IPS-18c (cell line): ENCODE data around the gene IFT172.
A peak's percentile ranks its signal among the peaks of the same experiment; 100 is the strongest.
"Not testable (repeated sequence)": the region's sequence is repeated elsewhere in the genome, so short reads cannot be mapped to it uniquely, and the experiment has no call there.

Experiments
- H3K4me3 ChIP-seq: 2 replicates; pipeline ENCODE4 v1.7.0; 2013; ENCODE audit warnings: low read depth, mild to moderate bottlenecking, low read length, moderate library complexity; ENCODE audit not compliant: insufficient read depth
- H3K9me3 ChIP-seq: one replicate; pipeline ENCODE4 v1.6.1; 2013; ENCODE audit warnings: mild to moderate bottlenecking, low read length, moderate library complexity; ENCODE audit not compliant: control insufficient read depth, insufficient read depth

IFT172 gene

DNA sequence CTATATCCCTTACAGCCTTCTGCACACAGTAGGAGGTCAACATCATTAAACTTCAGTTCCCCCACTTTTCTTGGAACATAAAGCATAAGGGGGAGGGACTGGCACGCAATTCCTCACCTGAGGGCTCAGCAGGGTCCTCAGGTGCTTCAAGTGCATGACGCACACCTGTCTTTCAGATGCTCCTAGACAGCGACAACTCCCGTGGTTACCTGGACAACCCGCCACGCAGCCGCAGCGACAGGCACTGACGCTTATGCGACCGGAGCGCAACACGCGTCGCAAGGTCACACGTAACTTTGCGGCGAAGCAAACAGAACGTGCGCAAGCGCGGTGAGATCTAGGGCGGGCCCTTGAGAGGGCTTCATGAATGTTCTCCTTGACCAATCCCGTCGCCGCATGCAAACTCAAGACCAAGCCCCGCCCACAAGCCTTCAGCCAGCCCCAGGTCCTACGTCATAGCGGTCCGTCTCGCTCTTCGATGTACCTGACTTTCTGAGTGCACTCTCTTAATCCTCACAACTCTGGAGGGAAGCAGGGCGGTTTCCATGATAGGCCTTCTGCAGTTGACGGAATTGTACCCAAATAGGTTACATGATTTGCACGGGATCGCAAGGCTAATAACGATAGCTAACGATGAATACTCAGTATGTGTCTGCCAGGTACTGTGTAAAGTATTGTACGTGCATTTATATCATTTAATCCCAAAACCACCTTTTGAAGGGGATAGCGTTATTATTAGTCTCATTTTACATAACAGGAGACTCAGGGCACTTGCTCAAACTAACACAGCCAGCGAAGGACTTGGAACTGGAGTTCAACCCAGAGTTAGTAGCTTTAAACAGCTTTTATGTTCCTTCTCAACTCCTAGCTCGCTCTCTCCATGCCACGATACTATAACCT lies at the start of gene IFT172:
IFT172 (minus strand) TSS at position 246 of the 900 bp plus-strand sequence; CDS start at position 156, 90 bp downstream.
- peak within 1 kb of the TSS; percentile 77 for H3K4me3 ChIP-seq
- peaks cover 4% of the 10 kb centered on the region for H3K9me3 ChIP-seq

DNA sequence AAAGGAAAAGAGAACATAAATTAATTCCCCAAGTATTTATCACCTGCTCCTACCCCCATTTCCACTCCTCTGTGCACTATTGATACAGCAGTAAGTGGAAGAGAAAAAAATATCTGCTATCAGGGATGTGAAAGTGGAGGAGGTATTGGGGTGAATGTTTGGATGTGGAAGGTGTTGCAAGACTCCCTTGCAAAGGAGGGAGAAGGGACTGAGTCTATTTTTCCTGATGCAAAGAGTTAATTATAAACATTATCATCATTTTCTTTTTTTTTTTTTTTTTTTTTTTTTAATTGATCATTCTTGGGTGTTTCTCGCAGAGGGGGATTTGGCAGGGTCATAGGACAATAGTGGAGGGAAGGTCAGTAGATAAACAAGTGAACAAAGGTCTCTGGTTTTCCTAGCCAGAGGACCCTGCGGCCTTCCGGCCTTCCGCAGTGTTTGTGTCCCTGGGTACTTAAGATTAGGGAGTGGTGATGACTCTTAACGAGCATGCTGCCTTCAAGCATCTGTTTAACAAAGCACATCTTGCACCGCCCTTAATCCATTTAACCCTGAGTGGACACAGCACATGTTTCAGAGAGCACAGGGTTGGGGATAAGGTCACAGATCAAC lies 49.4 kb upstream of the IFT172 start:
- H3K4me3 ChIP-seq, H3K9me3 ChIP-seq: not testable (repeated sequence)

DNA sequence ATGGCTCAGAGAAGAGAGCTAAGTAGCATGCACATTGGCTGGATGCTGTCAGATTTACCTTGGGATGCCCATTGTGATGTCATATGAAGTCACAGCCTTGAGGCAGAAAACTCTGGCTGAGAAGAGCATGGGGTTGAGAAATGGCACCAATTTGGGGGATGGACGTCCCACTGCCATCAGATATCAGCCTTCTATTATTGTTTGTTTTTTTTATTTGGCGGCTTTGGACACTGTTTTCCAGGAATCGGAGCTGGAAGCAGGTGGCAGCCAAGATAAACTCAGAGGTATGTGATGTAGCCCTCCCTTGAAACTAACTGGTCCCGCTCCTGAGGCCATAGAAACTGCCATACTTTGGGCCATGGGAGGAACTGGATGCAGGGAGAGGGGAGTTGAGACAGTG lies 47.7 kb upstream of the IFT172 start:
- Histone ChIP-seq H3K9me3 (peaks cover 3% of the 10 kb centered on the region), H3K4me3 (no peak overlapping the region)

- Histone ChIP-seq H3K9me3 (no peaks in the 10 kb centered on the region), H3K4me3 (no peak overlapping the region)
Measured at GRCh38 chr2:27531983-27532382, 42.4 kb upstream of the IFT172 start.

GRCh38 chr2:27527182-27527581 lies 37.6 kb upstream of the IFT172 start:
- Histone ChIP-seq H3K9me3 (no peaks in the 10 kb centered on the region), H3K4me3 (no peak overlapping the region)

GRCh38 chr2:27522400-27522945 lies 32.9 kb upstream of the IFT172 start:
- Histone ChIP-seq H3K9me3 (no peaks in the 10 kb centered on the region), H3K4me3 (no peak overlapping the region)

DNA sequence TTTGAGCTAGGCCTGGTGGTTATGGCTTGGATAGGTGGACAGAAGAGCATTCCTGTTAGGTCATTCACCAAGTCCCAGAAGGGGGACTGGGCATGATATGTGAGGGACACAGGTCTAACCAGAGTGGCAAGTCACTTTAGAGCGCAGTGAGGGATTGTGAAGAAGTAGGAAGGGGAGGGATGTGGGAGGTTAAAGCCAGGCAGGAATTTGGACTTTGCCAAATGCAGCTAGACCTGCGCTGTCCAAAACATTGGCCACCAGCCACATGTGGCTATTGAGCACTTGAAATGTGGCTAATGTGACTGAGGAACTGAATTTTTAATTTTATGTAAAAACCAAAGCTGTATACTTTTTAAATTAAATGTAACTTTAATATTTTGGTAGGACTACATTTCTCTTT lies 30.8 kb upstream of the IFT172 start:
- no peaks in the 10 kb centered on the region for H3K9me3 ChIP-seq
- no peak overlapping the region for H3K4me3 ChIP-seq

DNA sequence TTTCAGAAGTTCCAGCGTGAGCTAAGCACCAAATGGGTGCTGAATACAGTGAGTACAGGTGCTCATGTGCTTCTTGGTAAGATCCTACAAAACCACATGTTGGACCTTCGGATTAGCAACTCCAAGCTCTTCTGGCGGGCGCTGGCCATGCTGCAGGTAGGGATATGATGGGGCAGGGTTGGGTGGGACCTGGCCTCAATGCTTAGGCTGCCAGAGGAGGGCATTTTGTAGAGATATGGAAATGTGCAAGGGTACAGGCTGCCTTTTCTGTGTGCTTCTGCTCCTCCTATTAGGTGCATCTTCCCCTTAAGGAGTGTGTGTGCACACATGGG lies 29.2 kb upstream of the IFT172 start:
- no peak overlapping the region for H3K4me3 ChIP-seq
- H3K9me3 ChIP-seq: no peaks in the 10 kb centered on the region

GRCh38 chr2:27518113-27518781 lies 28.7 kb upstream of the IFT172 start:
- no peaks in the 10 kb centered on the region for H3K9me3 ChIP-seq
- no peak overlapping the region for H3K4me3 ChIP-seq

GRCh38 chr2:27509326-27509725 lies 19.8 kb upstream of the IFT172 start:
- Histone ChIP-seq H3K9me3 (no peaks in the 10 kb centered on the region), H3K4me3 (no peak overlapping the region)

DNA sequence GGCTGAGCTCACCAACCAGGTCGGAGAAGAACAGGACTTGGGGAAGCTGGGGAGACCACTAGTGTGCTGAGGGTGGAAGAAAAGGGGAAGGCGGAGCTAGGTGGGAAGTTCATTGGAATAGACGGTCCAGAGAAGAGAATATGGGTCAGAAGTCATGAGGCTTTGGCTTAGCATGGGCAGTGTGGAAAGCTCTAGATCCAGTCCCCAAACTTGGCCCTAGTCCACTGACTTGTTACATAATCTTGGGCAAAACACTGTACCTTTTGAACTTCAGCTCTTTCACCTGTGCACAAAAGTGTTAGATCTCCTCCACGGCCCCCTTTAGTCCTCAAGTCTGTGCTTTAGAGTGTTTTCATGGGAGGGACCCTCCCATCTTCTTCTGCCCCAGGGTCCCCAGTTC lies 17.8 kb upstream of the IFT172 start:
- Histone ChIP-seq H3K9me3 (no peaks in the 10 kb centered on the region), H3K4me3 (no peak overlapping the region)

DNA sequence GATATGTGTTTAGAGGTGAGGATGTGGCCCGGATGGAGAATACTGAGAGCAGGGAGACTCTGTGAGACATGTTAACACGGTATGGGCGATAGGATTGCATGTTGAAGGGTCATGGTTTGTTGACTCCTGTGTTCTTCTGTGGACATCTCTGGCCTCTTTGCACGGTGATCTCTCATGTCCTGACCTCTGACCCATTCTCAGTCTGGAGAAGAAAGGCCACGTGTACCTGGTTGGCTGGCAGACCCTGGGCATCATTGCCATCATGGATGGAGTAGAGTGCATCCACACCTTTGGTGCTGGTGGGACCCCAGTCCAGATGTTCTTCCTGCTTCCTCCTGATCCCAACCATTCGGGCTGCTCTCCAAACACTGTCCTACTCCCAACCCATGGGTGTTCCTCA lies 17.0 kb upstream of the IFT172 start:
- Histone ChIP-seq H3K9me3 (no peaks in the 10 kb centered on the region), H3K4me3 (no peak overlapping the region)

DNA sequence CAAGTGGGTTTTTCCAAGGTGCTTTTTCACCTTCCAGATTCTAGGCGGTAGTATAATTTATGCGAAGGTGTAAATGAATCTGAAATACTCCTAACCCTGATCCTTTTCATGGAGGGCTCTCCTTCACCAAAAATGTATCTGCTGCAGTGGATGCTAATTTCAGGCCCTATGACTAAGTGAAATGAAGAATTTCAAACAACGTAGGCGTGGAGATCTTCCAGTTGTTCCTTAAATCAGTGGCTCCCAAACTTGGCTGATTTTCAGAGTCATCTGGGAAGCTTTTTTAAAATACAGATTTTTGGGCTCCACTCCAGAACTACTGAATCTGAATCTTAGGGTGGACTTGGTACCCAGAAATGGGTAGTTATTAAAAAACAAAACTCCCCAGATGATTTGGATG lies 12.6 kb upstream of the IFT172 start:
- H3K9me3 ChIP-seq: no peaks in the 10 kb centered on the region
- no peak overlapping the region for H3K4me3 ChIP-seq

GRCh38 chr2:27501042-27501441 lies 11.5 kb upstream of the IFT172 start:
- Histone ChIP-seq H3K4me3 (no peak overlapping the region), H3K9me3 (no peaks in the 10 kb centered on the region)

DNA sequence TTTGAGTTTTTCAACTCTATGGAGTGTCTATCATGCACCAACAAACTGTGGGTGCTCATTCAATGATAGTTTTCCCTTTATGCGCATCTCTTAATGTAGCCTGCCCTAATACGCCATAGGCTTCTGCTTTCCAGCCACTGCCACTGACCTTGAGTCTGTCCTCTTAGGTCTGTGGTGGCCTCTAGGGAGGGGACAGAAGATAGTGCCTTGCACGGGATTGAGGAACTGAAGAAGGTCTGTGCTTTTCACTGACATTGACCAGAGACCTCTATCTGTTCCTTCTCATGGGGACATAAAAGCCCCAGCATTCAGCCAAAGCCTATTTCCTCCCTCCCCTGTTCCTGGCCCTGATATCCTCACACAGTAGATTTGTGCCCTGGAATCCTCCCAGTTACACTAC lies 9.4 kb upstream of the IFT172 start:
- Histone ChIP-seq H3K4me3 (no peak overlapping the region), H3K9me3 (peaks cover 4% of the 10 kb centered on the region)

- H3K4me3 ChIP-seq: no peak overlapping the region
- peaks cover 4% of the 10 kb centered on the region for H3K9me3 ChIP-seq
Measured at GRCh38 chr2:27497288-27497627, 7.7 kb upstream of the IFT172 start.

DNA sequence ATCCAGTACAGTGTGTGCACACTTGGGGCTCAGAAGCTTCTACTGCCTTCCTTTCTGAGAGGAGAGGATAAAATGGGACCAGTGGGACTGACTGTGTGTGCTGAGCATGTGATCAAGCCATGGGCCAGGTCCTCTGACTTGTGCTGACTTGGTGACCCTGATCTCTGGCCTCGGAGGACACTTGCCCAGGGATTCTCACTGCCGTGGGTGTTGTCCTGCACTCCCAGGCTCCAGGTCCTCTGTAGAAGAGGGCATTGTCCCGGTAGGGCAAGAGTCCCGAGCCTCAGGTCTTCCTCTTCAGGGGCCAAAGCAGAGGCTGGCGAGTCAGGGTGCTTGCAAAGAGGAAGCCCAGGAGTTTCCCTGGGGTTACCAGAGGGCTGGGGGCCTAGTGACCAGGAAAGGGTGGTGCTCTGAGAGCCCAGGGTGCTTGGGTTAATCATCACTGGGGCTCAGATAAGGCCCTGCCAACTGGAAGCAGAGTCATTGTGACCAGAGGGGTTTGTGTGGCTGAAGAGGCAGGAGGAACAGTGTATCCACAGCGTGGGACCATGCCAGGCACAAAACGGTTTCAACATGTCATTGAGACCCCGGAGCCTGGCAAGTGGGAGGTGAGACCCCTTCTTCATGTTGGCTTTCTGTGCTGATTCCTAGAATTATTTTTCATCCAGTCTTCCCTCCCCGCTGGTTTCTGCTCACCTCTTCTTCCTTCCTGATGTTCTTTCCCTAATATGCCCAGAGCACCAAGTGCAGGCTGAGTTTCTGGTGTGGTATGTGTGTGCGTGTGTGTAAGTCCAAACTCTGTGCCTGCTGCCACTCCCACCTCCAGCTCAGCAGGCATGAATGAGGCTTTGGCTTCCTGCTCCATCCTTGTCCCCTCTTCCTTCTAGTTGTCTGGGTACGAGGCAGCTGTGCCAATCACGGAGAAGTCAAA lies 7.1 kb upstream of the IFT172 start, which contains the start of gene GCKR:
GCKR (plus strand) TSS at position 483 of the 931 bp plus-strand sequence; CDS start at position 549, 66 bp downstream.
- Histone ChIP-seq H3K4me3 (no peak within 1 kb of the TSS; the same call in 1 of the 2 replicates), H3K9me3 (peaks cover 4% of the 10 kb centered on the region)
